HPDE6-E6E7 (cell line): Measurements from ENCODE around the gene INHBE.
"Not testable (repeated sequence)": the region's sequence is repeated elsewhere in the genome, so short reads cannot be mapped to it uniquely, and the experiment has no call there.

ENCODE experiments used
- DNase-seq: peaks from one replicate; pipeline ENCODE4 v3.0.0; 2011; ENCODE audit warnings: missing footprints; ENCODE audit errors: extremely low spot score

Gene INHBE

GRCh38 chr12:57476162-57476992, 21.3 kb downstream of the INHBE start:
- DNase-seq: no peak

GRCh38 chr12:57476993-57477709, 22.0 kb downstream of the INHBE start:
- DNase-seq: no peak

GRCh38 chr12:57477710-57478681, 22.9 kb downstream of the INHBE start:
- no peak for DNase-seq

GRCh38 chr12:57479043-57479375, 23.9 kb downstream of the INHBE start:
- DNase-seq: no peak

- no peak for DNase-seq
Measured at GRCh38 chr12:57479376-57480115, 24.4 kb downstream of the INHBE start, which contains the start of gene ARHGAP9. ARHGAP9 (minus strand) TSS chr12:57479866; CDS start chr12:57479406, 460 bp downstream.

- DNase-seq: no peak
Measured at GRCh38 chr12:57481671-57482070, 26.6 kb downstream of the INHBE start.

GRCh38 chr12:57483466-57483865, 28.4 kb downstream of the INHBE start:
- no peak for DNase-seq

GRCh38 chr12:57485695-57486094, 30.6 kb downstream of the INHBE start:
- no peak for DNase-seq

- DNase-seq: no peak
Measured at GRCh38 chr12:57487055-57487596, 32.0 kb downstream of the INHBE start.

- DNase-seq: peak; percentile 97
Measured at GRCh38 chr12:57487597-57488401, 32.7 kb downstream of the INHBE start, which contains the start of gene MARS1. MARS1 (plus strand) TSS chr12:57488068; CDS start chr12:57488091, 23 bp downstream.

- no peak for DNase-seq
Measured at GRCh38 chr12:57488402-57489156, 33.5 kb downstream of the INHBE start.

- no peak for DNase-seq
Measured at GRCh38 chr12:57489157-57489641, 34.1 kb downstream of the INHBE start.

- DNase-seq: no peak
Measured at GRCh38 chr12:57490126-57490525, 35.0 kb downstream of the INHBE start.

- no peak for DNase-seq
Measured at GRCh38 chr12:57491393-57492280, 36.5 kb downstream of the INHBE start.

- DNase-seq: not testable (repeated sequence)
Measured at GRCh38 chr12:57495051-57495701, 40.1 kb downstream of the INHBE start.

- DNase-seq: no peak
Measured at GRCh38 chr12:57496822-57497221, 41.7 kb downstream of the INHBE start.
